ENCODE results near the gene SLC39A1.
A peak's percentile ranks its signal among the peaks of the same experiment; 100 is the strongest.
"Not testable (repeated sequence)": the region's sequence is repeated elsewhere in the genome, so short reads cannot be mapped to it uniquely, and the experiment has no call there.

The SLC39A1 gene

GRCh38 chr1:153963030-153963849, at the start of gene SLC39A1:
TSS of gene SLC39A1 (minus strand) at chr1:153963537. CDS start at chr1:153962715, 822 bp downstream.
- peak; percentile 96 for DNase-seq

GRCh38 chr1:154012543-154012942, 49.2 kb upstream of the SLC39A1 start:
- not testable (repeated sequence) for DNase-seq

GRCh38 chr1:154012129-154012528, 48.8 kb upstream of the SLC39A1 start:
- DNase-seq, result no peak

- DNase-seq, result no peak
Measured at GRCh38 chr1:154006136-154006535, 42.8 kb upstream of the SLC39A1 start.

- DNase-seq, result no peak
Measured at GRCh38 chr1:154000420-154000819, 37.1 kb upstream of the SLC39A1 start.

GRCh38 chr1:153996882-153997281, 33.5 kb upstream of the SLC39A1 start:
- not testable (repeated sequence) for DNase-seq

- no peak for DNase-seq
Measured at GRCh38 chr1:153995640-153996039, 32.3 kb upstream of the SLC39A1 start.

GRCh38 chr1:153995202-153995601, 31.9 kb upstream of the SLC39A1 start:
- DNase-seq, result no peak

GRCh38 chr1:153991806-153992205, 28.5 kb upstream of the SLC39A1 start:
- no peak for DNase-seq

GRCh38 chr1:153991151-153991630, 27.9 kb upstream of the SLC39A1 start:
- DNase-seq, result no peak

GRCh38 chr1:153990468-153991150, 27.3 kb upstream of the SLC39A1 start, which contains the start of gene RPS27:
TSS of gene RPS27 (plus strand) at chr1:153990762. CDS start at chr1:153990797, 35 bp downstream.
- peak; percentile 99 for DNase-seq

- DNase-seq, result no peak
Measured at GRCh38 chr1:153987621-153988020, 24.3 kb upstream of the SLC39A1 start.

GRCh38 chr1:153985941-153986761, 22.8 kb upstream of the SLC39A1 start, which contains the start of gene RAB13:
TSS of gene RAB13 (minus strand) at chr1:153986339. CDS start at chr1:153986236, 103 bp downstream.
- peak; percentile 82 for DNase-seq

GRCh38 chr1:153985341-153985912, 22.1 kb upstream of the SLC39A1 start:
- no peak for DNase-seq

- DNase-seq, result no peak
Measured at GRCh38 chr1:153984123-153984894, 21.0 kb upstream of the SLC39A1 start.

GRCh38 chr1:153981735-153982134, 18.4 kb upstream of the SLC39A1 start:
- not testable (repeated sequence) for DNase-seq

- not testable (repeated sequence) for DNase-seq
Measured at GRCh38 chr1:153979091-153979490, 15.8 kb upstream of the SLC39A1 start.

GRCh38 chr1:153978274-153978909, 15.1 kb upstream of the SLC39A1 start:
- no peak for DNase-seq

- peak; percentile 87 for DNase-seq
Measured at GRCh38 chr1:153977250-153978240, 14.2 kb upstream of the SLC39A1 start, which contains the start of gene JTB. TSS of gene JTB (minus strand) at chr1:153977674. CDS start at chr1:153977252, 422 bp downstream.

GRCh38 chr1:153976819-153977249, 13.5 kb upstream of the SLC39A1 start:
- DNase-seq, result no peak
